VCaP (cell line): ENCODE measurements around the gene ANO9.

ENCODE experiments used
- H3K27ac ChIP-seq: fragments of 450-650 bp; 2 replicates; pipeline ENCODE4 v1.5.1; 2017
- CTCF ChIP-seq: fragments of 450-650 bp; conservative IDR thresholded peaks from 2 replicates; pipeline ENCODE4 v1.5.1; 2017; ENCODE audit warnings: mild to moderate bottlenecking, moderate library complexity

Gene ANO9

GRCh38 chr11:461626-462025, 19.8 kb upstream of the ANO9 start:
- H3K27ac ChIP-seq, result no peak overlapping the region
- TF ChIP-seq CTCF, result no peak

GRCh38 chr11:460331-461199, 18.8 kb upstream of the ANO9 start:
- H3K27ac ChIP-seq, result no peak overlapping the region
- no peak for TF ChIP-seq CTCF

GRCh38 chr11:459511-460220, 17.9 kb upstream of the ANO9 start:
- no peak overlapping the region for H3K27ac ChIP-seq
- TF ChIP-seq CTCF, result no peak

GRCh38 chr11:457111-457760, 15.4 kb upstream of the ANO9 start:
- no peak for TF ChIP-seq CTCF
- no peak overlapping the region for H3K27ac ChIP-seq

GRCh38 chr11:456533-456932, 14.7 kb upstream of the ANO9 start:
- no peak overlapping the region for H3K27ac ChIP-seq
- TF ChIP-seq CTCF, result no peak

GRCh38 chr11:455566-456147, 13.8 kb upstream of the ANO9 start:
- H3K27ac ChIP-seq, result no peak overlapping the region
- no peak for TF ChIP-seq CTCF
